HCT116 (cell line): ENCODE measurements around the gene KHDC4. TPM values are rescaled to one million over a fixed set of nuclear protein-coding genes. Genes with fewer than 3 reads are reported as not detected.

Source experiments
- ATAC-seq: fragments of 200-7000 bp; cut with Tn5 transposase; 2 replicates; pipeline ENCODE4 v1.9.1; 2020; ENCODE audit warnings: mild to moderate bottlenecking, moderate library complexity
- BruUV-seq: library from RNA; stranded (reverse); fragments of 400-500 nt; replicated peaks from 2 replicates; lab custom pipeline; 2021; lab: Mats Ljungman, UMichigan
- CTCF ChIA-PET: fragments of 300-600 bp; sonication (Branson Sonifier 250); formaldehyde crosslinking; loops from one replicate; lab custom pipeline; 2021; ENCODE audit warnings: antibody characterized with exemption; lab: Charles Lee
- POLR2A ChIA-PET: fragments of 300-600, 350-600 bp; sonication (Branson Sonifier 250); formaldehyde crosslinking; loops from one replicate; lab custom pipeline; 2021; ENCODE audit warnings: antibody characterized with exemption; lab: Charles Lee
- RAD21 ChIA-PET, 2 experiments: fragments of 300-600 bp; sonication (Branson Sonifier 250); formaldehyde crosslinking; loops; one replicate each; lab custom pipeline; 2023; ENCODE audit warnings: low total read pairs in 2 of 2; ENCODE audit not compliant: uncharacterized antibody in 2 of 2, unreplicated experiment in 2 of 2, low non-redundant PET in 1 of 2; lab: Charles Lee
- DNase-seq: peaks from one replicate; pipeline ENCODE4 v3.0.0-alpha.2; 2010; ENCODE audit warnings: low read depth, low spot score
- H2AFZ ChIP-seq: fragments of 200-600 bp; shearing (Covaris generic), sonication (generic); 2 replicates; pipeline ENCODE4 v1.6.1; 2017; ENCODE audit warnings: low read depth, mixed run types, mixed read lengths, antibody characterized with exemption, low read length; ENCODE audit not compliant: poor library complexity, severe bottlenecking
- H3K27ac ChIP-seq: 2 replicates; pipeline ENCODE4 v1.5.1; 2012; ENCODE audit warnings: low read depth, low read length
- H3K27me3 ChIP-seq: fragments of 200-600 bp; sonication (generic); 2 replicates; pipeline ENCODE4 v1.6.1; 2016; ENCODE audit warnings: mixed run types, low read length, mixed read lengths; ENCODE audit not compliant: insufficient read depth
- H3K36me3 ChIP-seq, 2 experiments: fragments of 200-500 bp in 1 of 2; fragments of 200-600 bp in 1 of 2; sonication (Bioruptor generic) in 1 of 2; sonication (generic) in 1 of 2; 2 replicates each; pipeline versions ENCODE4 v1.5.1 to v1.6.1; 2014 to 2016; ENCODE audit warnings: low read length in 2 of 2, inconsistent platforms in 1 of 2, mixed read lengths in 1 of 2, mixed run types in 1 of 2; ENCODE audit not compliant: insufficient read depth in 2 of 2, control insufficient read depth in 1 of 2
- H3K4me1 ChIP-seq, 2 experiments: fragments of 200-600 bp in 1 of 2; sonication (generic) in 1 of 2; 2 replicates each; pipeline versions ENCODE4 v1.5.1 to v1.6.1; 2012 to 2017; ENCODE audit warnings: low read length in 2 of 2, inconsistent platforms in 1 of 2, mild to moderate bottlenecking in 1 of 2, mixed read lengths in 1 of 2, mixed run types in 1 of 2, moderate library complexity in 1 of 2; ENCODE audit not compliant: insufficient read depth in 2 of 2, control insufficient read depth in 1 of 2
- H3K4me2 ChIP-seq: fragments of 200-600 bp; sonication (generic); 2 replicates; pipeline ENCODE4 v1.6.1; 2017; ENCODE audit warnings: mixed run types, low read length, mixed read lengths
- H3K4me3 ChIP-seq, 2 experiments: fragments of 200-600 bp in 1 of 2; sonication (generic) in 1 of 2; replicated peaks in 1 of 2; 2 replicates each; pipeline ENCODE4 v1.5.1; 2011 to 2016; ENCODE audit warnings: low read length in 2 of 2, control low read depth in 1 of 2, low read depth in 1 of 2, mild to moderate bottlenecking in 1 of 2, mixed read lengths in 1 of 2, mixed run types in 1 of 2
- H3K79me2 ChIP-seq: fragments of 200-600 bp; sonication (generic); 2 replicates; pipeline ENCODE4 v1.6.1; 2017; ENCODE audit warnings: mild to moderate bottlenecking, mixed run types, low read length, moderate library complexity, mixed read lengths; ENCODE audit not compliant: insufficient read depth
- H3K9ac ChIP-seq: fragments of 200-600 bp; sonication (generic); 2 replicates; pipeline ENCODE4 v1.6.1; 2016; ENCODE audit warnings: low read length, mixed read lengths
- H3K9me2 ChIP-seq: fragments of 200-600 bp; sonication (generic), shearing (Covaris generic); 2 replicates; pipeline ENCODE4 v1.6.1; 2017; ENCODE audit warnings: mixed run types, mild to moderate bottlenecking, moderate library complexity; ENCODE audit not compliant: insufficient read depth
- H3K9me3 ChIP-seq, 2 experiments: fragments of 200-500 bp in 1 of 2; fragments of 200-600 bp in 1 of 2; sonication (Bioruptor generic) in 1 of 2; sonication (generic) in 1 of 2; 2 replicates each; pipeline ENCODE4 v1.6.1; 2014 to 2017; ENCODE audit warnings: low read length in 2 of 2, mixed read lengths in 2 of 2, inconsistent platforms in 1 of 2, low read depth in 1 of 2, mild to moderate bottlenecking in 1 of 2, mixed run types in 1 of 2, moderate library complexity in 1 of 2; ENCODE audit not compliant: control insufficient read depth in 1 of 2, insufficient read depth in 1 of 2
- H4K20me1 ChIP-seq: fragments of 200-600 bp; sonication (generic), shearing (Covaris generic); 2 replicates; pipeline ENCODE4 v1.6.1; 2017; ENCODE audit warnings: mixed run types, mild to moderate bottlenecking, moderate library complexity; ENCODE audit not compliant: insufficient read depth
- ATF3 ChIP-seq: IDR thresholded peaks from 2 replicates; pipeline ENCODE4 v1.6.1; 2012
- EGR1 ChIP-seq: IDR thresholded peaks from 2 replicates; pipeline ENCODE4 v1.6.1; 2012; ENCODE audit warnings: low read depth
- ELF1 ChIP-seq: IDR thresholded peaks from 2 replicates; pipeline ENCODE4 v1.6.1; 2012; ENCODE audit warnings: low read depth, borderline replicate concordance
- POLR2A ChIP-seq: IDR thresholded peaks from 2 replicates; pipeline ENCODE4 v1.7.0; 2011; ENCODE audit warnings: borderline replicate concordance; ENCODE audit not compliant: insufficient read depth, insufficient read length; ENCODE audit errors: extremely low read depth
- POLR2AphosphoS5 ChIP-seq: IDR thresholded peaks from 2 replicates; pipeline ENCODE4 v1.6.1; 2011; ENCODE audit warnings: mild to moderate bottlenecking, low read depth, low read length, moderate library complexity
- SP1 ChIP-seq: IDR thresholded peaks from 2 replicates; pipeline ENCODE4 v1.6.1; 2012; ENCODE audit warnings: low read depth
- TCF7L2 ChIP-seq: IDR thresholded peaks from 2 replicates; pipeline ENCODE4 v1.7.0; 2011; ENCODE audit warnings: borderline replicate concordance, inconsistent platforms; ENCODE audit not compliant: insufficient read depth, insufficient read length; ENCODE audit errors: extremely low read depth
- ZFX ChIP-seq: fragments of 450-650 bp; IDR thresholded peaks from 2 replicates; pipeline ENCODE4 v1.6.1; 2017
- intact Hi-C: fragments of 100-400 bp; cut with micrococcal nuclease; formaldehyde crosslinking; loops from 2 replicates; pipeline ENCODE4 v1.10.0; 2022
- total RNA-seq: library from RNA; stranded (reverse); gene quantifications from one replicate; pipeline ENCODE4 v1.2.1, GENCODE V29; 2021; ENCODE audit not compliant: unreplicated experiment

The KHDC4 gene
- total RNA-seq, 1 experiment from 2014 or later: 60.7 TPM

- Histone ChIP-seq H3K9ac (peak overlapping the region; percentile 97), H4K20me1 (no peaks in the 10 kb centered on the region), H3K27ac (peak overlapping the region; percentile 85), H3K4me2 (peak overlapping the region; percentile 96), H3K27me3 (no peaks in the 10 kb centered on the region), H3K79me2 (peaks cover 43% of the 10 kb centered on the region), H3K4me3 (peak overlapping the region; percentile 87 to 91), H2AFZ (no peak overlapping the region), H3K9me2 (no peaks in the 10 kb centered on the region), H3K36me3 (no peaks in the 10 kb centered on the region), H3K9me3 (no peaks in the 10 kb centered on the region), H3K4me1 (peaks cover 55 to 72% of the 10 kb centered on the region in 2 experiments)
- ATAC-seq (no peak), DNase-seq (no peak)
- RAD21 ChIA-PET: no interaction called here
- POLR2A ChIA-PET: interaction anchor here (1.2 to 2.5 kb wide), 6 partner anchors 10 to 45 kb away, joined by 3 to 12 read pairs (median 4); partner anchors contain the start of gene KHDC4
- intact Hi-C loops: loop anchor here (2.0 kb wide), 1 partner anchor 17 kb away; no protein-coding TSS in a partner anchor
- TF ChIP-seq ELF1: no peak
- TF ChIP-seq ATF3: no peak
- no peak for TF ChIP-seq TCF7L2
- TF ChIP-seq EGR1: no peak
- no peak for TF ChIP-seq POLR2AphosphoS5
- BruUV-seq: no TSS peak
- CTCF ChIA-PET: interaction anchor here (0.5 to 2.6 kb wide), 4 partner anchors 10 to 254 kb away, joined by 3 to 15 read pairs (median 4); no protein-coding TSS in a partner anchor
These were observed 45.6 kb upstream of the KHDC4 start for GRCh38 chr1:155979597-155980343.

GRCh38 chr1:155978973-155979429 lies 44.8 kb upstream of the KHDC4 start:
- DNase-seq (no peak), ATAC-seq (peak; percentile 31)
- RAD21 ChIA-PET: interaction anchor here in 1 of 2 experiments (0.6 kb wide), 1 partner anchor 17 kb away, joined by 3 read pairs; no protein-coding TSS in a partner anchor
- TF ChIP-seq POLR2AphosphoS5 (peak; percentile 43; the same call in 1 of the 2 replicates), SP1 (no peak), POLR2A (peak; percentile 36), ZFX (peak; percentile 20; the same call in 1 of the 2 replicates)
- H3K36me3 ChIP-seq: no peaks in the 10 kb centered on the region
- H3K4me1 ChIP-seq: peaks cover 58 to 76% of the 10 kb centered on the region in 2 experiments
- H3K79me2 ChIP-seq: peaks cover 51% of the 10 kb centered on the region
- H3K4me3 ChIP-seq: peak overlapping the region; percentile 87 to 91
- H3K9me3 ChIP-seq: no peaks in the 10 kb centered on the region
- H3K9me2 ChIP-seq: no peaks in the 10 kb centered on the region
- POLR2A ChIA-PET: interaction anchor here (0.8 to 3.6 kb wide), 10 partner anchors 9 to 44 kb away, joined by 3 to 28 read pairs (median 7); no protein-coding TSS in a partner anchor
- CTCF ChIA-PET: interaction anchor here (0.5 to 2.7 kb wide), 3 partner anchors 17 to 255 kb away, joined by 3 to 8 read pairs (median 3); no protein-coding TSS in a partner anchor
- H3K4me2 ChIP-seq: peak overlapping the region; percentile 96
- intact Hi-C loops: loop anchor here (2.0 kb wide), 1 partner anchor 16 kb away; no protein-coding TSS in a partner anchor
- TSS peak; percentile 77 for BruUV-seq
- peak overlapping the region; percentile 97 for H3K9ac ChIP-seq
- H2AFZ ChIP-seq: no peak overlapping the region
- no peaks in the 10 kb centered on the region for H4K20me1 ChIP-seq
- H3K27me3 ChIP-seq: no peaks in the 10 kb centered on the region
- H3K27ac ChIP-seq: peak overlapping the region; percentile 85
